ENCODE measurements around the gene SNAI3.

GRCh38 chr16:88705076-88705684, 18.9 kb upstream of the SNAI3 start:
- TF ChIP-seq CTCF (IDR thresholded peaks at IDR 0.05) (no peak), POLR2A (IDR thresholded peaks at IDR 0.05) (peak in 1 of 2 donors; percentile 11)

Data from Peyer's patch (tissue), 4 donors.